ENCODE data around the gene SNX5. TPM values are rescaled to one million over a fixed set of nuclear protein-coding genes. Genes with fewer than 3 reads are reported as not detected.

Gene SNX5
- total and polyA plus RNA-seq, 2 of the 8 experiments (the other 6 are each of a cell fraction or from before 2014, with no cell fraction given): 155 to 194 TPM

DNA sequence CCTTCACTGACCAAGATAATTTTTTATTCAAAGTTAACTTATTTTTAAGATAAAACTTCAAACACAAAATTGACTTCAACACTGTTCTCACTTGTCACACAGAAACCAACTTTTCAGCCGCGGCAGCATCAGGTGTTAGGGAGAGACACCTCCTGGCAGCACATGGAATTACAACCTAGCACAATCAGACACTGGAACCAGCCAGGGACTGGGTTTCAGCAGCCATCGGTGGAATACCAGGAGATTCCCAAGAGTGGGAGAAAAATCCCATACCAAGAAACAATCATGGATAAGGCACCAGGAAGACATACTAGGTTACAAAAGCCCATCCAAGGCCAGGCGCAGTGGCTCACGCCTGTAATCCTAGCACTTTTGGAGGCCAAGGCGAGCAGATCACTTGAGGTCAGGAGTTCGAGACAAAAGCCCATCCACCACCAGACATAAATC, 70.0 kb downstream of the SNX5 start (continued):
- TF ChIP-seq, protein P1, sequence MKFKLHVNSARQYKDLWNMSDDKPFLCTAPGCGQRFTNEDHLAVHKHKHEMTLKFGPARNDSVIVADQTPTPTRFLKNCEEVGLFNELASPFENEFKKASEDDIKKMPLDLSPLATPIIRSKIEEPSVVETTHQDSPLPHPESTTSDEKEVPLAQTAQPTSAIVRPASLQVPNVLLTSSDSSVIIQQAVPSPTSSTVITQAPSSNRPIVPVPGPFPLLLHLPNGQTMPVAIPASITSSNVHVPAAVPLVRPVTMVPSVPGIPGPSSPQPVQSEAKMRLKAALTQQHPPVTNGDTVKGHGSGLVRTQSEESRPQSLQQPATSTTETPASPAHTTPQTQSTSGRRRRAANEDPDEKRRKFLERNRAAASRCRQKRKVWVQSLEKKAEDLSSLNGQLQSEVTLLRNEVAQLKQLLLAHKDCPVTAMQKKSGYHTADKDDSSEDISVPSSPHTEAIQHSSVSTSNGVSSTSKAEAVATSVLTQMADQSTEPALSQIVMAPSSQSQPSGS (IDR thresholded peaks at IDR 0.05; ENCODE audit: low read length): no peak
- TF ChIP-seq YY1 (IDR thresholded peaks at IDR 0.05; ENCODE audit: low read depth, low read length) (peak; percentile 47; the same call in 1 of the 2 replicates), TEAD4 (IDR thresholded peaks at IDR 0.05; ENCODE audit: low read depth, low read length) (0 out of 2 replicates have a peak, but pooled peaks have one; percentile 38)
